Hepatocyte (in vitro differentiated cells): ENCODE results near the gene KRTAP23-1. TPM values are rescaled to one million over a fixed set of nuclear protein-coding genes. Genes with fewer than 3 reads are reported as not detected.

Experiments used
- DNase-seq: peaks from one replicate; pipeline ENCODE4 v3.0.0-alpha.2; 2016; ENCODE audit warnings: low spot score
- H2AFZ ChIP-seq: fragments of 200-600 bp; sonication (generic); 2 replicates; pipeline ENCODE4 v1.6.0; 2016; ENCODE audit warnings: antibody characterized with exemption, mild to moderate bottlenecking
- H3K27ac ChIP-seq: fragments of 200-600 bp; sonication (generic); 2 replicates; pipeline ENCODE4 v1.5.1; 2016; ENCODE audit warnings: mild to moderate bottlenecking
- H3K27me3 ChIP-seq: fragments of 200-600 bp; sonication (generic); 2 replicates; pipeline ENCODE4 v1.6.1; 2016
- H3K36me3 ChIP-seq: fragments of 200-600 bp; sonication (generic); replicated peaks from 2 replicates; pipeline ENCODE4 v1.5.1; 2016; ENCODE audit warnings: low read depth; ENCODE audit not compliant: insufficient read depth
- H3K4me1 ChIP-seq: fragments of 200-600 bp; sonication (generic); 2 replicates; pipeline ENCODE4 v1.5.1; 2016; ENCODE audit warnings: mild to moderate bottlenecking, moderate library complexity; ENCODE audit not compliant: insufficient read depth
- H3K4me2 ChIP-seq: fragments of 200-600 bp; sonication (generic); 2 replicates; pipeline ENCODE4 v1.6.0; 2016
- H3K4me3 ChIP-seq: fragments of 200-600 bp; sonication (generic); 2 replicates; pipeline ENCODE4 v1.5.1; 2016; ENCODE audit warnings: mild to moderate bottlenecking
- H3K79me2 ChIP-seq: fragments of 200-600 bp; sonication (generic); 2 replicates; pipeline ENCODE4 v1.6.0; 2017; ENCODE audit warnings: mild to moderate bottlenecking
- H3K9me2 ChIP-seq: fragments of 200-600 bp; sonication (generic); replicated peaks from 2 replicates; pipeline ENCODE4 v1.6.0; 2017; ENCODE audit warnings: mild to moderate bottlenecking; ENCODE audit not compliant: insufficient read depth
- H3K9me3 ChIP-seq: fragments of 200-600 bp; sonication (generic); 2 replicates; pipeline ENCODE4 v1.5.1; 2016; ENCODE audit warnings: low read depth, mild to moderate bottlenecking
- H4K20me1 ChIP-seq: fragments of 200-600 bp; sonication (generic); 2 replicates; pipeline ENCODE4 v1.6.0; 2016; ENCODE audit warnings: mild to moderate bottlenecking; ENCODE audit not compliant: insufficient read depth, poor library complexity, severe bottlenecking
- CTCF ChIP-seq: fragments of 200-600 bp; sonication (generic); IDR thresholded peaks from 2 replicates; pipeline ENCODE4 v1.5.1; 2016; ENCODE audit warnings: antibody characterized with exemption, mild to moderate bottlenecking; ENCODE audit not compliant: poor library complexity
- EZH2 ChIP-seq: fragments of 200-600 bp; sonication (generic); IDR thresholded peaks from 2 replicates; pipeline ENCODE4 v1.6.1; 2016; ENCODE audit warnings: antibody characterized with exemption, mild to moderate bottlenecking, borderline replicate concordance
- EZH2phosphoT487 ChIP-seq: fragments of 200-600 bp; sonication (generic); IDR thresholded peaks from one replicate; pipeline ENCODE4 v1.6.1; 2018; ENCODE audit warnings: antibody characterized with exemption, mild to moderate bottlenecking, low read depth, moderate library complexity; ENCODE audit not compliant: unreplicated experiment, severe bottlenecking
- WGBS: methylation state at CpG from one replicate; pipeline ENCODE4 v1.1.6; 2016; ENCODE audit warnings: low lambda C conversion rate; ENCODE audit errors: missing lambda C conversion rate; 5-methylcytosine and 5-hydroxymethylcytosine counted together
- polyA plus RNA-seq: library from polyadenylated mRNA; unstranded; fragments of >200 nt; fragmentation: Nextera tagmentation; extraction: Ambion mirVana; gene quantifications from 2 replicates; pipeline ENCODE4 v1.2.1, GENCODE V29; 2016
- total RNA-seq: library from RNA; depleted of rRNA; stranded (reverse); fragments of >200 nt; gene quantifications from 2 replicates; pipeline ENCODE4 v1.2.3, GENCODE V29; 2014

Gene KRTAP23-1
- total and polyA plus RNA-seq, 2 experiments from 2014 or later = not detected

- TF ChIP-seq CTCF (peak; percentile 83), EZH2phosphoT487 (no peak), EZH2 (no peak)
- Histone ChIP-seq H3K36me3 (no peaks in the 10 kb centered on the region), H3K9me3 (no peaks in the 10 kb centered on the region), H3K27me3 (no peaks in the 10 kb centered on the region), H3K4me3 (no peak overlapping the region), H2AFZ (no peak overlapping the region), H3K4me1 (no peaks in the 10 kb centered on the region), H3K4me2 (no peak overlapping the region), H3K79me2 (no peaks in the 10 kb centered on the region), H3K9me2 (no peaks in the 10 kb centered on the region), H4K20me1 (no peaks in the 10 kb centered on the region), H3K27ac (no peak overlapping the region)
- WGBS = 86% methylated on average over 2 of the region's 2 CpGs
- DNase-seq = peak; percentile 56
Measured at GRCh38 chr21:30340714-30341573, 7.5 kb downstream of the KRTAP23-1 start.

- no peak for TF ChIP-seq EZH2
- TF ChIP-seq CTCF = no peak
- TF ChIP-seq EZH2phosphoT487 = no peak
- Histone ChIP-seq H3K36me3 (no peaks in the 10 kb centered on the region), H3K9me3 (no peaks in the 10 kb centered on the region), H3K4me1 (no peaks in the 10 kb centered on the region), H3K79me2 (no peaks in the 10 kb centered on the region), H3K4me3 (no peak overlapping the region), H4K20me1 (no peaks in the 10 kb centered on the region), H3K27me3 (no peaks in the 10 kb centered on the region), H3K4me2 (no peak overlapping the region), H2AFZ (no peak overlapping the region), H3K27ac (no peak overlapping the region), H3K9me2 (no peaks in the 10 kb centered on the region)
- WGBS = 78% methylated on average over 4 of the region's 4 CpGs
- no peak for DNase-seq
Measured at GRCh38 chr21:30338717-30339116, 9.7 kb downstream of the KRTAP23-1 start.

- no peak for DNase-seq
- Histone ChIP-seq H3K27me3 (no peaks in the 10 kb centered on the region), H3K4me2 (no peak overlapping the region), H3K79me2 (no peaks in the 10 kb centered on the region), H3K4me3 (no peak overlapping the region), H3K36me3 (no peaks in the 10 kb centered on the region), H2AFZ (no peak overlapping the region), H4K20me1 (no peaks in the 10 kb centered on the region), H3K27ac (no peak overlapping the region), H3K4me1 (no peaks in the 10 kb centered on the region), H3K9me3 (no peaks in the 10 kb centered on the region), H3K9me2 (no peaks in the 10 kb centered on the region)
- TF ChIP-seq EZH2 (no peak), CTCF (no peak), EZH2phosphoT487 (no peak)
Measured at GRCh38 chr21:30337772-30338171, 10.6 kb downstream of the KRTAP23-1 start.
